Fibroblast of villous mesenchyme (primary cell): ENCODE measurements around the gene CAVIN1. TPM values are rescaled to one million over a fixed set of nuclear protein-coding genes. Genes with fewer than 3 reads are reported as not detected.
A peak's percentile ranks its signal among the peaks of the same experiment; 100 is the strongest.
"Not testable (repeated sequence)": the region's sequence is repeated elsewhere in the genome, so short reads cannot be mapped to it uniquely, and the experiment has no call there.

Experiments
- DNase-seq: peaks from one replicate; pipeline ENCODE4 v3.0.0-alpha.2; 2010; ENCODE audit warnings: low read depth
- H3K4me3 ChIP-seq: 2 replicates; pipeline ENCODE4 v1.5.1; 2011; ENCODE audit warnings: low read depth, mild to moderate bottlenecking, low read length
- total RNA-seq: library from RNA; depleted of rRNA; stranded (reverse); fragments of >200 nt; gene quantifications from 2 replicates; pipeline ENCODE4 v1.2.3, GENCODE V29; 2012
- TF ChIP-seq, protein P1 (sequence below): IDR thresholded peaks from 2 replicates; pipeline ENCODE4 v1.5.1; 2012; ENCODE audit warnings: low read depth, mild to moderate bottlenecking, low read length; ENCODE audit not compliant: insufficient read depth

The CAVIN1 gene
- total RNA-seq, 1 donor, result 988 TPM

DNA sequence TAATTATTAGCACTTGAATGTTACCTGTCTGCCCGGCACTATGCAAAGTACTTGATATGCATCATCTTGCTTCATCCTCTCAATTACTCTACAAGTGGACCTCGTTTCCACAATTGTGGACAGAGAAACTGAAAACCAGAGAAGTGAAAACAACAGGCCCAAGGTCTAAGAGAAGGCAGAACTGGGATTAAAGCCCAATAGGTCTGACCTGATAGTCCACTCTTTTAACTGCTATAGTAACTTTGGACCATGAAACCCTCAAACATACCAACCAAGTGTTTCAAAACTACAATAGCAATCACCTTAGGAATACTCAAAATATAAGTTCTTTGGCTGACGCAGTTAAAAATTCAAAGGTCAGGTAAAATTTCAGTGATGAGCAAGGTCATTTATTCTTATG is 42.1 kb downstream of the CAVIN1 start:
- TF ChIP-seq, protein P1, sequence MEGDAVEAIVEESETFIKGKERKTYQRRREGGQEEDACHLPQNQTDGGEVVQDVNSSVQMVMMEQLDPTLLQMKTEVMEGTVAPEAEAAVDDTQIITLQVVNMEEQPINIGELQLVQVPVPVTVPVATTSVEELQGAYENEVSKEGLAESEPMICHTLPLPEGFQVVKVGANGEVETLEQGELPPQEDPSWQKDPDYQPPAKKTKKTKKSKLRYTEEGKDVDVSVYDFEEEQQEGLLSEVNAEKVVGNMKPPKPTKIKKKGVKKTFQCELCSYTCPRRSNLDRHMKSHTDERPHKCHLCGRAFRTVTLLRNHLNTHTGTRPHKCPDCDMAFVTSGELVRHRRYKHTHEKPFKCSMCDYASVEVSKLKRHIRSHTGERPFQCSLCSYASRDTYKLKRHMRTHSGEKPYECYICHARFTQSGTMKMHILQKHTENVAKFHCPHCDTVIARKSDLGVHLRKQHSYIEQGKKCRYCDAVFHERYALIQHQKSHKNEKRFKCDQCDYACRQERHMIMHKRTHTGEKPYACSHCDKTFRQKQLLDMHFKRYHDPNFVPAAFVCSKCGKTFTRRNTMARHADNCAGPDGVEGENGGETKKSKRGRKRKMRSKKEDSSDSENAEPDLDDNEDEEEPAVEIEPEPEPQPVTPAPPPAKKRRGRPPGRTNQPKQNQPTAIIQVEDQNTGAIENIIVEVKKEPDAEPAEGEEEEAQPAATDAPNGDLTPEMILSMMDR, result no peak
- no peak for DNase-seq
- no peak overlapping the region for H3K4me3 ChIP-seq

DNA sequence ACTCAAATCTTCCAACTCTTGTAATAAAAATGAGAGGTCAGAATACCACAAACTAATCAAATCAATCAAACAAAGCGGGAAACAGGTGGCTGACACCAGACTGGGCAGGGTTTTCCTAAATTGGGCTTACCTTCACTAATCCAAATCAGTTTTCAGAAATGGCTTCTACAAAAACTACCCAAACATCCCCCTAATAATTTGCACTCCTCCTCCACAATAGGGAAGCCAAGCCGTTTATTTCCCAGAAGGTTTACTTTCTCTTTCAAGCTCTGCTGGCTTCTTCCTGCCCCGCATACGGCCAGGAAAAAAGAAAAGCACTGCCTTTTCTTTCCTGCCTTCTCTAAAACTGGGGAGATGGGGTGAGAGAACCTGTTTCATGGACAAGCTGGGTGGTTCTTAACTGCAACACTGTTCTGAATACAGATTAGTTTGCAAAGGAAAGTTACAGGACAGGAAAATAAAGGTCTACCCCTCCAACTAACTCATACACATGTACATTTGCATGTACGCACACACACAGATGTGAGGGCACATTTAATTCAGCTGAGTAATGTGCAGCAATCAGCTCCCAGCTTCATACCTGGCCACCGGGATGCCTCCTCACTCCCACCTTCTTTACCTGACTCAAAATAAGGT is 44.0 kb downstream of the CAVIN1 start:
- peak overlapping the region; percentile 44 for H3K4me3 ChIP-seq
- TF ChIP-seq, protein P1, result no peak
- DNase-seq, result peak; percentile 68

DNA sequence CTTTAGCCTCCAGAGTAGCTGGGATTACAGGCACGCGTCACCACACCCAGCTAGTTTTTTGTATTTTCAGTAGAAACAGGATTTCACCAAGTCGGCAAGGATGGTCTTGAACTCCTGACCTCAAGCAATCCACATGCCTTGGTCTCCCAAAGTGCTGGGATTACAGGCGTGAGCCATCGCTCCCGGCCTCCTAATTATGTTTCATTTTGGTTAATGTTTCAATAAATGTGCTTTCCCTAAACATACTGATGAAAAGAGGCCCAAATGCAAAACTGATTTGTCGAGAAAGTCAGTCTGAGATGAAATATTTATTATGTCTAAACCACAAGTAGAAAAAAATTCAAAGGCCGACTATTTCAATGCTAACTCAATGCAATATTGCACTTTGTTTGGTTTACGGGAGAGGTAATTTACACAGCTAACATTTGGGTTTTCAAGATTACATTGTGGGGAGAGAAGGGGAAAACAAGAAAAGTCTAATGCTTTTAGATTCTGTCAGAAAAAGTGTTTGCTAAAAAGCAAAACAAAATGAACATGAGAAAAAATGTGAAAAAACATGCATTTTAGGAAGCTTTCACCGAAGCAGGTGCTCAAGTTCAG is 44.6 kb downstream of the CAVIN1 start:
- peak overlapping the region; percentile 44 for H3K4me3 ChIP-seq
- TF ChIP-seq, protein P1, result no peak

GRCh38 chr17:42373896-42374295 is 49.2 kb downstream of the CAVIN1 start:
- DNase-seq, result no peak
- TF ChIP-seq, protein P1, result no peak
- H3K4me3 ChIP-seq, result no peak overlapping the region

More for the DNA sequence above, 44.6 kb downstream of the CAVIN1 start:
- DNase-seq, result no peak

GRCh38 chr17:42372142-42372541 is 50.9 kb downstream of the CAVIN1 start:
- no peak overlapping the region for H3K4me3 ChIP-seq
- TF ChIP-seq, protein P1, result no peak
- DNase-seq, result no peak

- H3K4me3 ChIP-seq, DNase-seq: not testable (repeated sequence)
Observed at GRCh38 chr17:42368797-42369561, 54.1 kb downstream of the CAVIN1 start.

DNA sequence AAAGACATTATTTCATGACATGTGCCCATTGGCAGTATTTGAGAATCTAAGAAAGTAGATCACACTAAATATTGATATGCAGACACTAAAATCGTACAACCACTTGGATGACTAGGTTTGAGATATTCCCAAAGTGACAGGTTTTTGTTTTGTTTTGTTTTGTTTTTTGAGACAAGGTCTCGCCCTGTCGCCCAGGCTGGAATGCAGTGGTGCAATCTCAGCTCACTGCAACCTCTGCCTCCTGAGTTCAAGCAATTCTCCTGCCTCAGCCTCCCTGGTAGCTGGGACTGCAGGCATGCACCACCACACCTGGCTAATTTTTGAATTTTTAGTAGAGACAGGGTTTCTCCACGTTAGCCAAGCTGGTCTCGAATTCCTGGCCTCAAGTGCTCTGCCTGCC is 54.7 kb downstream of the CAVIN1 start:
- H3K4me3 ChIP-seq, result not testable (repeated sequence)

DNA sequence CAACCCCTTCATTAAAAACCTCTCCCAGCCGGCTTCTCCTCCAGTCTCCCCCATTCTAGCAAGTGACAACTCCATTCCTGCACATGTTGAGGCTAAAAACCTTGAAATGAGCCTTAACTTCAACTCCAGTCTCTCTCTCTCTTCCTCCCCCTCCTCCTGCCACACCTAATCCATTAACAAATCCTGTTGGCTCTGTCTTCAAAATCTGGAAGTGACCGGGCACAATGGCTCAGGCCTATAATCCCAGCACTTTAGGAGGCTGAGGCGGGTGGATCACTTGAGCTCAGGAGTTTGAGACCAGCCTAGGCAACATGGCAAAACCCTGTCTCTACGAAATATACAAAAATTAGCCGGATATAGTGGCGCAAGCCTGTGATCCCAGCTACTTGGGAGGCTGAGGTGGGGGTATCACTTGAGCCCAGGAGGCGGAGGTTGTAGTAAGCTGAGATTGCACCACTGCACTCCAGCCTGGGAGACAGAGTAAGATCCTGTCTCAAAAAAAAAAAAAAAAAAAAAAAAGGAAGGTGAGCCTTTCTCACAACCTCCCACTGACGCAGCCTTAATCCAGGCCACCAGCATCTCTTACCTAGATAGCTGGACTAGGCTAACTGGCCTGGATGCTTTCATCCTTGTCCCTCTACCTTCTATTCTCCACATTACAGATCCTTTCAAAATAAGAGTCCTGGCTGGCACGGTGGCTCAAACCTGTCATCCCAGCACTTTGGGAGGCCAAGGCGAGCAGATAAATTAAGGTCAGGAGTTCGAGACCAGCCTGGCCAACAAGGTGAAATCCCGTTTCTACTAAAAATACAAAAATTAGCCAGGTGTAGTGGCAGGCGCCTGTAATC is 56.7 kb downstream of the CAVIN1 start:
- DNase-seq, result not testable (repeated sequence)

More for the DNA sequence above, 54.7 kb downstream of the CAVIN1 start:
- not testable (repeated sequence) for DNase-seq

More for the DNA sequence above, 56.7 kb downstream of the CAVIN1 start:
- H3K4me3 ChIP-seq, result not testable (repeated sequence)
